ENCODE measurements around the gene INCA1. TPM values are rescaled to one million over a fixed set of nuclear protein-coding genes. Genes with fewer than 3 reads are reported as not detected.

INCA1 gene
- total and polyA plus RNA-seq, 2 of the 13 experiments (the other 11 are each of a cell fraction or from before 2014, with no cell fraction given), result 0.93 to 2.6 TPM

- Histone ChIP-seq H4K20me1 (ENCODE audit: insufficient read depth, low read length) (no peaks in the 10 kb centered on the region), H3K36me3 (replicated peaks in 1 of 2; ENCODE audit: control insufficient read depth in 1 of 2, insufficient read depth in 2 of 2, low read length in 2 of 2) (peaks cover 19 to 60% of the 10 kb centered on the region in 2 experiments), H3K4me2 (ENCODE audit: low read depth, low read length) (no peak overlapping the region), H3K9ac (ENCODE audit: insufficient read depth, low read depth, low read length) (no peak overlapping the region), H3K9me3 (ENCODE audit: low read length) (no peaks in the 10 kb centered on the region), H2AFZ (ENCODE audit: low read length) (no peak overlapping the region), H3K27me3 (ENCODE audit: control insufficient read depth in 1 of 2, insufficient read depth in 2 of 2, low read length in 2 of 2) (no peaks in the 10 kb centered on the region; a peak in 1 of 5 replicates), H3K4me3 (replicated peaks in 1 of 3; ENCODE audit: insufficient read depth in 1 of 3, low read depth in 2 of 3, low read length in 3 of 3) (no peak overlapping the region), H3K4me1 (ENCODE audit: insufficient read depth, low read length) (peaks cover 13% of the 10 kb centered on the region), H3K27ac (ENCODE audit: extremely low read length, insufficient read depth, low read length) (no peak overlapping the region), H3K79me2 (ENCODE audit: insufficient read depth, low read length) (peaks cover 27% of the 10 kb centered on the region)
- ChIA-PET CTCF (ENCODE audit: low intra/inter-chr PET ratio, low total read pairs) (no interaction called here), POLR2A (interaction anchor here (1.3 kb wide), 1 partner anchor 15 kb away, joined by 3 read pairs; the partner anchor contains the start of gene CAMTA2)
- intact Hi-C loops (cut with micrococcal nuclease; ENCODE audit: unreplicated experiment), result no loop called here
- BruUV-seq (replicated peaks), result no TSS peak
- no peak for FAIRE-seq
- in situ Hi-C loops (cut with HindIII; ENCODE audit: extremely low pct_ligation_motif_present, low pct_unique_long_range_greater_than_20kb), result no loop called here
- no peak for ATAC-seq
- 99% methylated on average over 20 of the region's 20 CpGs for WGBS (ENCODE audit: low lambda C conversion rate)
- DNase-seq (ENCODE audit: low spot score), result no peak
- no peak for TF ChIP-seq GTF2F1 (IDR thresholded peaks at IDR 0.05; ENCODE audit: low read length)
- TF ChIP-seq ZFP90 (CRISPR knock-in tag; IDR thresholded peaks at IDR 0.05; ENCODE audit: borderline replicate concordance), result no peak
- TF ChIP-seq SMC3 (IDR thresholded peaks at IDR 0.05; ENCODE audit: low read length), result no peak
- TF ChIP-seq HNRNPH1 (optimal IDR thresholded peaks at IDR 0.05; ENCODE audit: low read depth, low read length), result no peak
- TF ChIP-seq ZFP36 (IDR thresholded peaks at IDR 0.05; ENCODE audit: borderline replicate concordance, low read depth, low read length, partially characterized antibody), result no peak
- no peak for TF ChIP-seq ZNF280D (CRISPR knock-in tag; IDR thresholded peaks at IDR 0.05)
- no peak for TF ChIP-seq ARID4A (CRISPR knock-in tag; IDR thresholded peaks at IDR 0.05; ENCODE audit: borderline replicate concordance)
- TF ChIP-seq ZNF281 (CRISPR knock-in tag; IDR thresholded peaks at IDR 0.05; ENCODE audit: borderline replicate concordance), result no peak
- no peak for TF ChIP-seq REL (CRISPR knock-in tag; conservative IDR thresholded peaks at IDR 0.05)
- TF ChIP-seq KLF6 (CRISPR knock-in tag; IDR thresholded peaks at IDR 0.05), result no peak
- no peak for TF ChIP-seq BCL3 (CRISPR knock-in tag; IDR thresholded peaks at IDR 0.05)
- TF ChIP-seq ZNF775 (CRISPR knock-in tag; IDR thresholded peaks at IDR 0.05; ENCODE audit: borderline replicate concordance), result no peak
Observed at GRCh38 chr17:5002121-5002788, 4.9 kb upstream of the INCA1 start.

Data from HepG2 (cell line).